SK-N-SH (cell line): Measurements from ENCODE around the gene FZD1. TPM values are rescaled to one million over a fixed set of nuclear protein-coding genes. Genes with fewer than 3 reads are reported as not detected.
A peak's percentile ranks its signal among the peaks of the same experiment; 100 is the strongest.

ENCODE experiments used
- CTCF ChIA-PET: fragments of 300-600, 350-600 bp; formaldehyde crosslinking; extraction: SDS; loops from one replicate; lab custom pipeline; 2021; lab: Yijun Ruan, JAX
- POLR2A ChIA-PET: fragments of 350-600 bp; sonication (Branson Sonifier 250); formaldehyde crosslinking; extraction: SDS; loops from one replicate; lab custom pipeline; 2020; ENCODE audit warnings: antibody characterized with exemption, inconsistent platforms; lab: Yijun Ruan, JAX
- DNase-seq: peaks from one replicate; pipeline ENCODE4 v3.0.0; 2012
- H2AFZ ChIP-seq: fragments of 200-600 bp; sonication (generic); 2 replicates; pipeline ENCODE4 v1.8.1; 2016; ENCODE audit warnings: antibody characterized with exemption, mild to moderate bottlenecking, low read depth
- H3F3A ChIP-seq: fragments of 200-600 bp; sonication (generic); replicated peaks from 2 replicates; pipeline ENCODE3; 2016; ENCODE audit warnings: antibody characterized with exemption, mild to moderate bottlenecking; ENCODE audit not compliant: insufficient read depth
- H3K27ac ChIP-seq, 2 experiments: fragments of 200-500 bp in 1 of 2; fragments of 200-600 bp in 1 of 2; sonication (Bioruptor generic) in 1 of 2; sonication (generic), shearing (Covaris generic) in 1 of 2; 2 replicates each; pipeline versions ENCODE4 v1.5.1 to v1.6.1; 2014 to 2016; ENCODE audit warnings: low read depth in 2 of 2, inconsistent platforms in 1 of 2, low read length in 1 of 2, mild to moderate bottlenecking in 1 of 2, mixed read lengths in 1 of 2
- H3K27me3 ChIP-seq: fragments of 200-600 bp; sonication (generic), shearing (Covaris generic); 2 replicates; pipeline ENCODE4 v1.6.1; 2016; ENCODE audit warnings: mixed run types; ENCODE audit not compliant: insufficient read depth
- H3K36me3 ChIP-seq, 2 experiments: fragments of 200-500 bp in 1 of 2; fragments of 200-600 bp in 1 of 2; sonication (Bioruptor generic) in 1 of 2; sonication (generic) in 1 of 2; replicated peaks in 1 of 2; 2 replicates each; pipeline versions ENCODE3 to v1.5.1; 2014 to 2016; ENCODE audit warnings: low read length in 1 of 2, mild to moderate bottlenecking in 1 of 2; ENCODE audit not compliant: insufficient read depth in 2 of 2, control insufficient read depth in 1 of 2
- H3K4me1 ChIP-seq, 2 experiments: fragments of 200-500 bp in 1 of 2; fragments of 200-600 bp in 1 of 2; sonication (Bioruptor generic) in 1 of 2; sonication (generic), shearing (Covaris generic) in 1 of 2; 2 replicates each; pipeline versions ENCODE4 v1.5.1 to v1.6.1; 2014 to 2016; ENCODE audit warnings: low read depth in 1 of 2, low read length in 1 of 2, mixed run types in 1 of 2; ENCODE audit not compliant: insufficient read depth in 2 of 2, control insufficient read depth in 1 of 2
- H3K4me2 ChIP-seq: fragments of 200-600 bp; sonication (generic), shearing (Covaris generic); 2 replicates; pipeline ENCODE4 v1.6.1; 2017; ENCODE audit warnings: mixed run types
- H3K4me3 ChIP-seq, 2 experiments: fragments of 200-500 bp in 1 of 2; fragments of 200-600 bp in 1 of 2; sonication (Bioruptor generic) in 1 of 2; sonication (generic), shearing (Covaris generic) in 1 of 2; 2 replicates each; pipeline versions ENCODE4 v1.5.1 to v1.8.1; 2014 to 2016; ENCODE audit warnings: low read depth in 2 of 2, inconsistent platforms in 1 of 2, low read length in 1 of 2, mild to moderate bottlenecking in 1 of 2, mixed read lengths in 1 of 2, moderate library complexity in 1 of 2
- H3K79me2 ChIP-seq: fragments of 200-600 bp; sonication (generic); 2 replicates; pipeline ENCODE4 v1.8.1; 2017; ENCODE audit warnings: mild to moderate bottlenecking; ENCODE audit not compliant: insufficient read depth
- H3K9ac ChIP-seq: fragments of 200-600 bp; sonication (generic); 2 replicates; pipeline ENCODE4 v1.6.1; 2017; ENCODE audit warnings: mixed run types
- H3K9me2 ChIP-seq: fragments of 200-600 bp; sonication (generic); 2 replicates; pipeline ENCODE4 v1.6.1; 2017; ENCODE audit warnings: mixed run types
- H3K9me3 ChIP-seq: fragments of 200-600 bp; sonication (generic); 2 replicates; pipeline ENCODE4 v1.6.1; 2017; ENCODE audit warnings: mixed run types, mild to moderate bottlenecking, moderate library complexity
- H4K20me1 ChIP-seq: fragments of 200-600 bp; sonication (generic); 2 replicates; pipeline ENCODE4 v1.6.1; 2017; ENCODE audit warnings: mild to moderate bottlenecking, mixed run types; ENCODE audit not compliant: insufficient read depth
- CHD2 ChIP-seq: fragments of 150-350 bp; IDR thresholded peaks from 2 replicates; pipeline ENCODE4 v1.6.1; 2018; ENCODE audit warnings: low read length; ENCODE audit not compliant: partially characterized antibody
- ELF1 ChIP-seq: IDR thresholded peaks from 2 replicates; pipeline ENCODE4 v1.4.0; 2012
- EZH2phosphoT487 ChIP-seq: fragments of 200-600 bp; sonication (generic); IDR thresholded peaks from 2 replicates; pipeline ENCODE4 v1.6.1; 2017; ENCODE audit warnings: low read depth, mixed run types, mild to moderate bottlenecking, antibody characterized with exemption, moderate library complexity, borderline replicate concordance
- FOSL2 ChIP-seq: IDR thresholded peaks from 2 replicates; pipeline ENCODE4 v1.4.0; 2012; ENCODE audit warnings: low read depth, mild to moderate bottlenecking, moderate library complexity, borderline replicate concordance
- FOXJ3 ChIP-seq: sonication (generic); formaldehyde crosslinking; IDR thresholded peaks from 2 replicates; pipeline ENCODE4 v1.5.1; 2020; ENCODE audit warnings: mild to moderate bottlenecking, missing genetic modification reagents
- IRF3 ChIP-seq: fragments of 150-350 bp; IDR thresholded peaks from 2 replicates; pipeline ENCODE4 v1.6.1; 2016; ENCODE audit warnings: mild to moderate bottlenecking, low read depth, low read length
- MEF2A ChIP-seq: IDR thresholded peaks from 2 replicates; pipeline ENCODE4 v1.4.0; 2012; ENCODE audit warnings: low read depth, borderline replicate concordance
- NFIC ChIP-seq: IDR thresholded peaks from 2 replicates; pipeline ENCODE4 v1.4.0; 2012; ENCODE audit warnings: borderline replicate concordance
- NRF1 ChIP-seq: IDR thresholded peaks from 2 replicates; pipeline ENCODE4 v1.6.1; 2012; ENCODE audit warnings: low read depth, mild to moderate bottlenecking, low read length
- PBX3 ChIP-seq: IDR thresholded peaks from 2 replicates; pipeline ENCODE4; 2012
- RFX5 ChIP-seq: IDR thresholded peaks from 2 replicates; pipeline ENCODE4 v1.6.1; 2012; ENCODE audit warnings: mild to moderate bottlenecking, improper control_type of control experiment, low read length
- TAF1 ChIP-seq: IDR thresholded peaks from 2 replicates; pipeline ENCODE4 v1.6.1; 2012; ENCODE audit warnings: low read depth, mild to moderate bottlenecking, low read length, moderate library complexity, borderline replicate concordance
- TEAD4 ChIP-seq: IDR thresholded peaks from 2 replicates; pipeline ENCODE4 v1.4.0; 2012; ENCODE audit warnings: mild to moderate bottlenecking, borderline replicate concordance; ENCODE audit not compliant: insufficient read depth
- WGBS: methylation state at CpG from one replicate; pipeline ENCODE4 v1.1.6; 2017; ENCODE audit warnings: low lambda C conversion rate; 5-methylcytosine and 5-hydroxymethylcytosine counted together
- polyA plus RNA-seq, 3 experiments: library from polyadenylated mRNA; depleted of rRNA; stranded (reverse); fragments of >200 nt; gene quantifications; 2 replicates each; pipeline ENCODE4 v1.2.3, GENCODE V29; 2012
- TF ChIP-seq, protein P1 (sequence below): IDR thresholded peaks from 2 replicates; pipeline ENCODE4 v1.6.1; 2012; ENCODE audit warnings: mild to moderate bottlenecking, low read depth, low read length, moderate library complexity

FZD1 gene
- polyA plus RNA-seq, 1 of the 3 experiments (the other 2 are of a cell fraction) = 3.8 TPM

DNA sequence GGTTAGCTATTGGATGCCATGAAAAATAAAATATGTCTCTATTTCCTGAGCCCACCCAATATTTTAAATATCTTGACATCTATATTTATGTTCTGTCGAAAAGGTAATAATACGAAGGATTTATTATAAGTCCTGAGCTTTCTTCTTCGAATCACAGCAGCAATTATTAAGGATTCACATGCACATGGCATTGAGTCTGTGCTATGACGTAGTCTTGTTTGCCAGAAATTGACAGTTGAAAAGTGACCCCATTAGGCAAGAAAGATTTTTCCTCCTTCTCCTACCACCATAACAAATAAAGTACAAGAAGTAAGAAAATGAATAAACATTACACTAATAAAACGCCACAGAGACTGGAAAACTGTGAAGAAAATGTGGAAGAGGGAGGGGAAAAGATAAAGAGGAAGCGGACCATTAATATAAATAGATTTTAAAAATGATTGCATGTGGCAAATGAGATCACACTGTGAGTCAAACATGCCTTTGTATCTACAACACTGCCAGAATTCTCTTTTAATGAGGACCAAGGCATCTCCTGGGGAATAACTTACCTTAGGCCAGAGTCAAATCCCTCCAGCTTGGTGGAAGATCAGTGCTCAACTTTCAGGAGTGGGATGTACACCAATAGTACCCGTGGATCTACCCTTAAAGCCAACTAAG, 21.6 kb downstream of the FZD1 start:
- Histone ChIP-seq H3F3A (no peaks in the 10 kb centered on the region), H2AFZ (no peak overlapping the region), H3K4me1 (peaks cover 0 to 14% of the 10 kb centered on the region in 2 experiments; a peak in 3 of 4 replicates), H4K20me1 (no peaks in the 10 kb centered on the region), H3K9me3 (no peaks in the 10 kb centered on the region), H3K9ac (no peak overlapping the region), H3K4me3 (no peak overlapping the region), H3K4me2 (no peak overlapping the region), H3K27ac (no peak overlapping the region), H3K27me3 (no peaks in the 10 kb centered on the region), H3K79me2 (no peaks in the 10 kb centered on the region), H3K9me2 (no peaks in the 10 kb centered on the region), H3K36me3 (no peaks in the 10 kb centered on the region)
- no peak for DNase-seq
- CTCF ChIA-PET = interaction anchor here (0.6 to 1.3 kb wide), 3 partner anchors 10 to 196 kb away, joined by 3 to 4 read pairs (median 3); no protein-coding TSS in a partner anchor
- TF ChIP-seq IRF3 (no peak), FOSL2 (peak; percentile 13; the same call in 1 of the 2 replicates), NRF1 (no peak), PBX3 (peak; percentile 31; the same call in 1 of the 2 replicates), ELF1 (no peak), FOXJ3 (CRISPR knock-in tag) (no peak), NFIC (no peak), TEAD4 (no peak), MEF2A (no peak), TAF1 (no peak), EZH2phosphoT487 (no peak), RFX5 (no peak), CHD2 (no peak)
- TF ChIP-seq, protein P1, sequence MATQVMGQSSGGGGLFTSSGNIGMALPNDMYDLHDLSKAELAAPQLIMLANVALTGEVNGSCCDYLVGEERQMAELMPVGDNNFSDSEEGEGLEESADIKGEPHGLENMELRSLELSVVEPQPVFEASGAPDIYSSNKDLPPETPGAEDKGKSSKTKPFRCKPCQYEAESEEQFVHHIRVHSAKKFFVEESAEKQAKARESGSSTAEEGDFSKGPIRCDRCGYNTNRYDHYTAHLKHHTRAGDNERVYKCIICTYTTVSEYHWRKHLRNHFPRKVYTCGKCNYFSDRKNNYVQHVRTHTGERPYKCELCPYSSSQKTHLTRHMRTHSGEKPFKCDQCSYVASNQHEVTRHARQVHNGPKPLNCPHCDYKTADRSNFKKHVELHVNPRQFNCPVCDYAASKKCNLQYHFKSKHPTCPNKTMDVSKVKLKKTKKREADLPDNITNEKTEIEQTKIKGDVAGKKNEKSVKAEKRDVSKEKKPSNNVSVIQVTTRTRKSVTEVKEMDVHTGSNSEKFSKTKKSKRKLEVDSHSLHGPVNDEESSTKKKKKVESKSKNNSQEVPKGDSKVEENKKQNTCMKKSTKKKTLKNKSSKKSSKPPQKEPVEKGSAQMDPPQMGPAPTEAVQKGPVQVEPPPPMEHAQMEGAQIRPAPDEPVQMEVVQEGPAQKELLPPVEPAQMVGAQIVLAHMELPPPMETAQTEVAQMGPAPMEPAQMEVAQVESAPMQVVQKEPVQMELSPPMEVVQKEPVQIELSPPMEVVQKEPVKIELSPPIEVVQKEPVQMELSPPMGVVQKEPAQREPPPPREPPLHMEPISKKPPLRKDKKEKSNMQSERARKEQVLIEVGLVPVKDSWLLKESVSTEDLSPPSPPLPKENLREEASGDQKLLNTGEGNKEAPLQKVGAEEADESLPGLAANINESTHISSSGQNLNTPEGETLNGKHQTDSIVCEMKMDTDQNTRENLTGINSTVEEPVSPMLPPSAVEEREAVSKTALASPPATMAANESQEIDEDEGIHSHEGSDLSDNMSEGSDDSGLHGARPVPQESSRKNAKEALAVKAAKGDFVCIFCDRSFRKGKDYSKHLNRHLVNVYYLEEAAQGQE = no peak
- 60% methylated on average over 7 of the region's 7 CpGs for WGBS
- POLR2A ChIA-PET = no interaction called here
